Smooth muscle cell (in vitro differentiated cells): ENCODE data around the gene ALOX5AP. TPM values are rescaled to one million over a fixed set of nuclear protein-coding genes. Genes with fewer than 3 reads are reported as not detected.

Source experiments
- DNase-seq: peaks from one replicate; lab custom pipeline; 2025; ENCODE audit not compliant: unreplicated experiment; lab: John Stamatoyannopoulos, UW
- H2AFZ ChIP-seq: fragments of 200-600 bp; sonication (generic); 2 replicates; pipeline ENCODE4 v1.6.0; 2016; ENCODE audit warnings: antibody characterized with exemption, low read depth, mild to moderate bottlenecking
- H3F3A ChIP-seq: fragments of 200-600 bp; sonication (generic); 2 replicates; pipeline ENCODE4 v1.6.0; 2017; ENCODE audit warnings: antibody characterized with exemption, low read depth
- H3K27ac ChIP-seq: fragments of 200-600 bp; sonication (generic); 2 replicates; pipeline ENCODE4 v1.5.1; 2016; ENCODE audit warnings: low read depth, mild to moderate bottlenecking
- H3K27me3 ChIP-seq: fragments of 200-600 bp; sonication (generic); 2 replicates; pipeline ENCODE4 v1.6.1; 2016; ENCODE audit warnings: low read depth, mild to moderate bottlenecking
- H3K36me3 ChIP-seq: fragments of 200-600 bp; sonication (generic); 2 replicates; pipeline ENCODE4 v1.5.1; 2016; ENCODE audit warnings: low read depth
- H3K4me1 ChIP-seq: fragments of 200-600 bp; sonication (generic); 2 replicates; pipeline ENCODE4 v1.5.1; 2016; ENCODE audit warnings: low read depth
- H3K4me2 ChIP-seq: fragments of 200-600 bp; sonication (generic); 2 replicates; pipeline ENCODE4 v1.6.0; 2016; ENCODE audit warnings: mild to moderate bottlenecking
- H3K4me3 ChIP-seq: fragments of 200-600 bp; sonication (generic); 2 replicates; pipeline ENCODE4 v1.5.1; 2016; ENCODE audit warnings: mild to moderate bottlenecking
- H3K79me2 ChIP-seq: fragments of 200-600 bp; sonication (generic); 2 replicates; pipeline ENCODE4 v1.6.0; 2016; ENCODE audit warnings: low read depth, mild to moderate bottlenecking
- H3K9ac ChIP-seq: fragments of 200-600 bp; sonication (generic); 2 replicates; pipeline ENCODE4 v1.6.0; 2016; ENCODE audit warnings: low read depth
- H3K9me3 ChIP-seq: fragments of 200-600 bp; sonication (generic); replicated peaks from 2 replicates; pipeline ENCODE4 v1.5.1; 2016; ENCODE audit warnings: low read depth
- H4K20me1 ChIP-seq: fragments of 200-600 bp; sonication (generic); 2 replicates; pipeline ENCODE4 v1.6.0; 2016; ENCODE audit warnings: low read depth
- CTCF ChIP-seq: fragments of 200-600 bp; sonication (generic); IDR thresholded peaks from 2 replicates; pipeline ENCODE4 v1.5.1; 2017; ENCODE audit warnings: borderline replicate concordance, mild to moderate bottlenecking, antibody characterized with exemption; ENCODE audit not compliant: insufficient read depth, poor library complexity, severe bottlenecking
- whole genome bisulfite sequencing: methylation state at CpG from one replicate; pipeline ENCODE4 v1.1.7; 2016; ENCODE audit warnings: low lambda C conversion rate; 5-methylcytosine and 5-hydroxymethylcytosine counted together
- polyA plus RNA-seq: library from polyadenylated mRNA; unstranded; fragments of >200 nt; fragmentation: Nextera tagmentation; extraction: Ambion mirVana; gene quantifications from 2 replicates; pipeline ENCODE4 v1.2.1, GENCODE V29; 2016
- total RNA-seq: library from RNA; depleted of rRNA; stranded (reverse); fragments of >200 nt; gene quantifications from 2 replicates; pipeline ENCODE4 v1.2.3, GENCODE V29; 2014

ALOX5AP gene
- total and polyA plus RNA-seq, 2 experiments from 2014 or later: 0.22 TPM; not detected in 1

- H3F3A ChIP-seq: no peaks in the 10 kb centered on the region
- H3K79me2 ChIP-seq: no peaks in the 10 kb centered on the region
- H3K27ac ChIP-seq: peak overlapping the region; percentile 27
- peaks cover 14% of the 10 kb centered on the region for H3K4me1 ChIP-seq
- H3K4me2 ChIP-seq: peak overlapping the region; percentile 52
- H2AFZ ChIP-seq: no peak overlapping the region
- TF ChIP-seq CTCF: no peak
- H3K9ac ChIP-seq: no peak overlapping the region
- no peaks in the 10 kb centered on the region for H3K27me3 ChIP-seq
- H4K20me1 ChIP-seq: no peaks in the 10 kb centered on the region
- H3K9me3 ChIP-seq: no peaks in the 10 kb centered on the region
- no peaks in the 10 kb centered on the region for H3K36me3 ChIP-seq
- DNase-seq: no peak
- WGBS: 55% methylated on average over 11 of the region's 11 CpGs
- H3K4me3 ChIP-seq: no peak overlapping the region
Observed at GRCh38 chr13:30791354-30792001, 56.1 kb downstream of the ALOX5AP start.

- H3K36me3 ChIP-seq: no peaks in the 10 kb centered on the region
- H3K27me3 ChIP-seq: no peaks in the 10 kb centered on the region
- peak overlapping the region; percentile 27 for H3K27ac ChIP-seq
- no peak overlapping the region for H3K4me3 ChIP-seq
- 12% methylated on average over 12 of the region's 12 CpGs for WGBS
- no peaks in the 10 kb centered on the region for H3K9me3 ChIP-seq
- peak overlapping the region; percentile 52 for H3K4me2 ChIP-seq
- TF ChIP-seq CTCF: peak; percentile 24
- no peak overlapping the region for H3K9ac ChIP-seq
- no peaks in the 10 kb centered on the region for H3K79me2 ChIP-seq
- H3K4me1 ChIP-seq: peaks cover 14% of the 10 kb centered on the region
- no peaks in the 10 kb centered on the region for H4K20me1 ChIP-seq
- H3F3A ChIP-seq: no peaks in the 10 kb centered on the region
- no peak overlapping the region for H2AFZ ChIP-seq
- DNase-seq: no peak
Observed at GRCh38 chr13:30792285-30793000, 57.1 kb downstream of the ALOX5AP start.

- H3K36me3 ChIP-seq: no peaks in the 10 kb centered on the region
- no peak for DNase-seq
- H3K9ac ChIP-seq: no peak overlapping the region
- H4K20me1 ChIP-seq: no peaks in the 10 kb centered on the region
- H3K4me3 ChIP-seq: no peak overlapping the region
- TF ChIP-seq CTCF: no peak
- H3K79me2 ChIP-seq: no peaks in the 10 kb centered on the region
- no peaks in the 10 kb centered on the region for H3F3A ChIP-seq
- H3K4me2 ChIP-seq: peak overlapping the region; percentile 14
- WGBS: 58% methylated on average over 4 of the region's 4 CpGs
- H2AFZ ChIP-seq: no peak overlapping the region
- H3K27ac ChIP-seq: no peak overlapping the region
- no peaks in the 10 kb centered on the region for H3K27me3 ChIP-seq
- peaks cover 28% of the 10 kb centered on the region for H3K4me1 ChIP-seq
- no peaks in the 10 kb centered on the region for H3K9me3 ChIP-seq
Observed at GRCh38 chr13:30796132-30796572, 60.8 kb downstream of the ALOX5AP start.
